Cardiac ventricle fibroblast (primary cell): ENCODE data around the gene KRT222. TPM values are rescaled to one million over a fixed set of nuclear protein-coding genes. Genes with fewer than 3 reads are reported as not detected.

Source experiments
- total RNA-seq: library from RNA; depleted of rRNA; stranded (reverse); fragments of >200 nt; gene quantifications from 2 replicates; pipeline ENCODE4 v1.2.3, GENCODE V29; 2015

KRT222 gene
- not detected in 2 replicates for total RNA-seq

GRCh38 chr17:40664582-40665333 is at the start of gene KRT222:
Gene KRT222 (minus strand): TSS chr17:40665177. CDS start chr17:40665099, 78 bp downstream.

DNA sequence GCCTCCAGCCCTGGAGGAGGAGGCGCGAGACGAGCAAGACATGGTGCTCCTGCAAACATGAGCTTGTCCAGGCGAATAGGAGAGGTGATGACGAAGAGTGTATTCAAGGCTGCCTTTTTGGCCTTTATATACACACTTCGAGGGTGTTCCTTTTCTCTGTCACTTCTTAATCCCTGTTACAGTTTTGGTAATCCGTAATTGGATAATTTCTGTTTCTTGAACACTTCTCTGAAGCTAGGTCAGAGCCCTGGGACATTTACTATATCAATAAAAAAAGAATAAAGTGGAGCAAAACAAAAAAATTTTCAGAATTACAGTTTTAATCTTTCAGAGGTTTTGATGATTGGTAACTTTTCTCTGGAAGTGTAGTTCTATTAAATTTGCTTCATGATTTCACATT is 38.7 kb upstream of the KRT222 start, which contains the start of gene KRT24:
KRT24 (minus strand) TSS at position 101 of the 400 bp plus-strand sequence; CDS start at position 42, 59 bp downstream.

DNA sequence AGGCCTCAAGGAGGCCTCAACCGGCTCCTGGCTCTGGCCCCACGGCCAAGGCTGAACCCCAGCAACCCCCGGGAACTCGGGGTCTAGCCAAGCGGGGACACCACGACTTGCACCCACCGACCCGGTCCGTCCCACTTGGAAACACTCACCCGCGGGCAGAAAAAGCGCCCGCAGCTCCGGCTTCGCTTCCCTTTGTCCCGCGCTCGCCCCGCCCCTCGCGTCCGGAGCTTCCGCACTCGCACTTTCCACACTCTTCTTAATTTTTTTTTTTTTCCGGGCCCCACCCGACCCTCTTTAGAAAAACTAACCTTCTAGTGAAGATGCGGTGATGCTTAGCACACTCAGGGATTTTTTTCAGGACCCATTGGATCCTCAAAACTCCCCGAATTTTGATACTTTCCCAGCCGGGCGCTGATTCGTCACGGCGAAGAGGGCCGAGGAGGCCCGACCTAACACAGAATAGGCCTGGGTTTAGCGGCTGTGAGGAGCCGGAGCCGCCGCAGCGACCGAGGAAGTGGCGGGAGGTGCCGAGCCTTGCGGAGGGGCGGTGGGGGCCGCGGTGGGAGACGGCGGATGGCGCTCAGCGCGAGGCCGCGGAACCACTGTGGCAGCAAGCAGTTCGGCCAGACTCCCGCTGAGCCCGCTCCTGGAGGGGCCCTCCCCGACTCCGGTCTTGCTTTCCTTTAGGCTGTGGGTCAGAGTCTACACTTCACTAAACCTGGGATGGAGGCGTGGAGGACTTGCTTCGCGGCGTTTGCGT is 17.2 kb downstream of the KRT222 start, which contains the start of gene SMARCE1:
SMARCE1 (minus strand) TSS at position 195 of the 760 bp plus-strand sequence. CDS start 2,016 bp downstream, outside the sequence.

Other genes starting within 250 kb of the KRT222 start
- 10.6 and 19.0 TPM in 2 replicates for gene TOP2A, start 247.3 kb downstream of the KRT222 start, total RNA-seq
- gene IGFBP4, start 221.7 kb downstream of the KRT222 start, total RNA-seq = 1,674 and 1,743 TPM in 2 replicates
- gene TNS4, start 163.6 kb downstream of the KRT222 start, total RNA-seq = under 0.01 and 0.06 TPM in 2 replicates
- gene CCR7, start 99.7 kb downstream of the KRT222 start, total RNA-seq = 0.10 and 0.19 TPM in 2 replicates
- gene SMARCE1, start 17.4 kb downstream of the KRT222 start, total RNA-seq = 64.1 and 75.1 TPM in 2 replicates
- gene KRT24, start 38.6 kb upstream of the KRT222 start, total RNA-seq = not detected in 2 replicates
- gene KRT25, start 90.2 kb upstream of the KRT222 start, total RNA-seq = not detected in 2 replicates
- gene KRT26, start 107.0 kb upstream of the KRT222 start, total RNA-seq = not detected in 2 replicates
- gene KRT27, start 117.4 kb upstream of the KRT222 start, total RNA-seq = not detected in 2 replicates
- gene KRT28, start 134.8 kb upstream of the KRT222 start, total RNA-seq = not detected in 2 replicates
- gene KRT10, start 157.4 kb upstream of the KRT222 start, total RNA-seq = 8.9 and 10.4 TPM in 2 replicates
- gene KRT12, start 202.0 kb upstream of the KRT222 start, total RNA-seq = not detected in 2 replicates
- gene KRT20, start 220.1 kb upstream of the KRT222 start, total RNA-seq = not detected in 2 replicates